ENCODE measurements around the gene PKDREJ.

- TF ChIP-seq, protein P1, sequence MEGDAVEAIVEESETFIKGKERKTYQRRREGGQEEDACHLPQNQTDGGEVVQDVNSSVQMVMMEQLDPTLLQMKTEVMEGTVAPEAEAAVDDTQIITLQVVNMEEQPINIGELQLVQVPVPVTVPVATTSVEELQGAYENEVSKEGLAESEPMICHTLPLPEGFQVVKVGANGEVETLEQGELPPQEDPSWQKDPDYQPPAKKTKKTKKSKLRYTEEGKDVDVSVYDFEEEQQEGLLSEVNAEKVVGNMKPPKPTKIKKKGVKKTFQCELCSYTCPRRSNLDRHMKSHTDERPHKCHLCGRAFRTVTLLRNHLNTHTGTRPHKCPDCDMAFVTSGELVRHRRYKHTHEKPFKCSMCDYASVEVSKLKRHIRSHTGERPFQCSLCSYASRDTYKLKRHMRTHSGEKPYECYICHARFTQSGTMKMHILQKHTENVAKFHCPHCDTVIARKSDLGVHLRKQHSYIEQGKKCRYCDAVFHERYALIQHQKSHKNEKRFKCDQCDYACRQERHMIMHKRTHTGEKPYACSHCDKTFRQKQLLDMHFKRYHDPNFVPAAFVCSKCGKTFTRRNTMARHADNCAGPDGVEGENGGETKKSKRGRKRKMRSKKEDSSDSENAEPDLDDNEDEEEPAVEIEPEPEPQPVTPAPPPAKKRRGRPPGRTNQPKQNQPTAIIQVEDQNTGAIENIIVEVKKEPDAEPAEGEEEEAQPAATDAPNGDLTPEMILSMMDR (IDR thresholded peaks at IDR 0.05): no peak
- TF ChIP-seq, protein P2, sequence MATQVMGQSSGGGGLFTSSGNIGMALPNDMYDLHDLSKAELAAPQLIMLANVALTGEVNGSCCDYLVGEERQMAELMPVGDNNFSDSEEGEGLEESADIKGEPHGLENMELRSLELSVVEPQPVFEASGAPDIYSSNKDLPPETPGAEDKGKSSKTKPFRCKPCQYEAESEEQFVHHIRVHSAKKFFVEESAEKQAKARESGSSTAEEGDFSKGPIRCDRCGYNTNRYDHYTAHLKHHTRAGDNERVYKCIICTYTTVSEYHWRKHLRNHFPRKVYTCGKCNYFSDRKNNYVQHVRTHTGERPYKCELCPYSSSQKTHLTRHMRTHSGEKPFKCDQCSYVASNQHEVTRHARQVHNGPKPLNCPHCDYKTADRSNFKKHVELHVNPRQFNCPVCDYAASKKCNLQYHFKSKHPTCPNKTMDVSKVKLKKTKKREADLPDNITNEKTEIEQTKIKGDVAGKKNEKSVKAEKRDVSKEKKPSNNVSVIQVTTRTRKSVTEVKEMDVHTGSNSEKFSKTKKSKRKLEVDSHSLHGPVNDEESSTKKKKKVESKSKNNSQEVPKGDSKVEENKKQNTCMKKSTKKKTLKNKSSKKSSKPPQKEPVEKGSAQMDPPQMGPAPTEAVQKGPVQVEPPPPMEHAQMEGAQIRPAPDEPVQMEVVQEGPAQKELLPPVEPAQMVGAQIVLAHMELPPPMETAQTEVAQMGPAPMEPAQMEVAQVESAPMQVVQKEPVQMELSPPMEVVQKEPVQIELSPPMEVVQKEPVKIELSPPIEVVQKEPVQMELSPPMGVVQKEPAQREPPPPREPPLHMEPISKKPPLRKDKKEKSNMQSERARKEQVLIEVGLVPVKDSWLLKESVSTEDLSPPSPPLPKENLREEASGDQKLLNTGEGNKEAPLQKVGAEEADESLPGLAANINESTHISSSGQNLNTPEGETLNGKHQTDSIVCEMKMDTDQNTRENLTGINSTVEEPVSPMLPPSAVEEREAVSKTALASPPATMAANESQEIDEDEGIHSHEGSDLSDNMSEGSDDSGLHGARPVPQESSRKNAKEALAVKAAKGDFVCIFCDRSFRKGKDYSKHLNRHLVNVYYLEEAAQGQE (IDR thresholded peaks at IDR 0.05; ENCODE audit: insufficient read depth in 1 of 2, low read depth in 2 of 2, low read length in 1 of 2): no peak
- no peak for TF ChIP-seq POLR2AphosphoS5 (IDR thresholded peaks at IDR 0.05; ENCODE audit: low read depth, low read length)
Measured at GRCh38 chr22:46225631-46226030, 37.5 kb downstream of the PKDREJ start.
